OCI-LY3 (cell line): ENCODE results near the gene ACOX3.

Experiments used
- H2AFZ ChIP-seq: fragments of 200-600, 300-600 bp; shearing (Covaris generic); 2 replicates; pipeline ENCODE4 v1.6.0; 2014; ENCODE audit warnings: antibody characterized with exemption, low read depth, low read length
- H3K27ac ChIP-seq: fragments of 200-600, 300-600 bp; sonication (generic); 2 replicates; pipeline ENCODE4 v1.5.1; 2014; ENCODE audit warnings: mild to moderate bottlenecking, low read length, moderate library complexity, mixed read lengths
- H3K27me3 ChIP-seq: fragments of 200-600, 300-600 bp; sonication (generic); 2 replicates; pipeline ENCODE4 v1.6.1; 2014; ENCODE audit warnings: low read depth, low read length, mixed read lengths
- H3K36me3 ChIP-seq: fragments of 200-600, 300-600 bp; sonication (generic); replicated peaks from 2 replicates; pipeline ENCODE3; 2014; ENCODE audit warnings: low read depth, low read length, mixed read lengths
- H3K4me1 ChIP-seq: fragments of 300-600, 200-600 bp; sonication (generic); 2 replicates; pipeline ENCODE4 v1.6.1; 2014; ENCODE audit warnings: low read length, mixed read lengths
- H3K4me2 ChIP-seq: fragments of 200-600, 300-600 bp; sonication (generic); 2 replicates; pipeline ENCODE4 v1.6.1; 2014; ENCODE audit warnings: low read length, mixed read lengths
- H3K4me3 ChIP-seq: fragments of 300-600, 200-600 bp; sonication (generic); 2 replicates; pipeline ENCODE4 v1.5.1; 2014; ENCODE audit warnings: antibody characterized with exemption, mild to moderate bottlenecking, low read length, moderate library complexity
- H3K79me2 ChIP-seq: fragments of 300-600, 200-600 bp; shearing (Covaris generic); 2 replicates; pipeline ENCODE4 v1.6.1; 2014; ENCODE audit warnings: mild to moderate bottlenecking, low read length, mixed read lengths
- H3K9ac ChIP-seq: fragments of 300-600, 200-600 bp; shearing (Covaris generic); 2 replicates; pipeline ENCODE4 v1.6.0; 2014; ENCODE audit warnings: mild to moderate bottlenecking, low read length, moderate library complexity
- H3K9me3 ChIP-seq: fragments of 200-600, 300-600 bp; shearing (Covaris generic); 2 replicates; pipeline ENCODE4 v1.6.1; 2014; ENCODE audit warnings: low read length, mixed read lengths; ENCODE audit not compliant: insufficient read depth
- H4K20me1 ChIP-seq: fragments of 200-600, 300-600 bp; sonication (generic); 2 replicates; pipeline ENCODE4 v1.6.1; 2016; ENCODE audit warnings: low read length, mixed read lengths; ENCODE audit not compliant: insufficient read depth
- CTCF ChIP-seq: fragments of 200-600, 300-600 bp; sonication (generic); IDR thresholded peaks from 2 replicates; pipeline ENCODE4 v1.5.1; 2014; ENCODE audit warnings: antibody characterized with exemption, low read length, low read depth
- EZH2phosphoT487 ChIP-seq: fragments of 200-600 bp; shearing (Covaris generic); IDR thresholded peaks from 2 replicates; pipeline ENCODE4 v1.6.1; 2018; ENCODE audit warnings: antibody characterized with exemption, mixed run types, low read depth

The ACOX3 gene

DNA sequence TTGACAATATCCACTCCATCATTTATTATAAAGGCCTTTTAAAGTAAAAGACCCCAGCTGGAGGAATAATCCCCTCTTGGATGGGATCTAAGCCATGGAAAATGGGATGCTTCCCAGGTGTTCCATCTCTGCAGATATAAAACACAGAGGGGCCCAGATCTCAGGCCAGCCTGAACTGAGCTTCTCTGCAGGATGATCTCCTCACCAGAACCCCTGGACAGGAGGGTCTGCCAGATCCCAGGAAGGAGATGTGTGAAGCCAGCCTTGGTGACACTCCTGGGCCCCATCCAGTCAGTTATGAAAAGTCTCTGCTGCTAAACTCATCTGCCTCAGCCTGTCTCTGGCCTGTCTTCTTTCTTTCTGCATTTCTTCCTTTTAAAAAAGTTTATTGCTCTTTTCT, 114.3 kb downstream of the ACOX3 start:
- Histone ChIP-seq H3K36me3 (no peaks in the 10 kb centered on the region), H3K9me3 (no peaks in the 10 kb centered on the region), H3K4me2 (no peak overlapping the region), H4K20me1 (no peaks in the 10 kb centered on the region), H3K27me3 (no peaks in the 10 kb centered on the region), H3K79me2 (no peaks in the 10 kb centered on the region), H3K4me3 (no peak overlapping the region), H3K9ac (no peak overlapping the region), H3K27ac (no peak overlapping the region), H2AFZ (no peak overlapping the region), H3K4me1 (no peaks in the 10 kb centered on the region)
- no peak for TF ChIP-seq EZH2phosphoT487
- no peak for TF ChIP-seq CTCF

DNA sequence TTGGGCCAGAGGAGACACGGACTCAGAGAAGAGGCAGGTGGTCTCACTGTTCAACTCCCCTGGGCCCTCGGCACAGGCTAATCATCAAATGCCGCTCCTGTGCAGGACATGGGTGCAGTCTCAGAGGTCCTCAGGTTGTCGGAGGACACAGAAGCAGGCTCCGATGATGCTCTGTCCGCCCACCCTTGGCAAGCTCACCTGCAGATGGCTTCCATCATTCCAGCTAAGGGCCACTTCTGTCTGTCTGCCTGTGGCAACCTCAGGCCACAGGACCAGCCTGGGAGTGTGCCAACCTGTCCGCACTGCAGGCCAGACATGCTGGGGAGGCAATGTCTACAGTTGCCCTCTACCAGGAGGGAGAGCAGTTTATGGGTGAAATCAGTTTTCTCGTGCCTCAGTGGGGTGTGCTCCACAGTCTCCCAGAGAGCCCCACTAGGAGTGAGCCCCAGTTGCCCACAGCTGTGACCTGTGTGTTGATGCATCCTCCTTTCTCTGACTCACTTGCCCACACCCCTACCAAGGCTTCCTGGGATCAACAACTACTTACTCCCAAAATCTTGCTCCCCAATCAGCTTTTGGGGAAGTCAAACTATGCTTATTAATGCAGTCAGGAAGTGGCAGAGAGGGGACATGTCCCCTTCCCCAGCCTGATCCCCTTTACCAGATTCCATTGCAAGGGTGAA, 115.1 kb downstream of the ACOX3 start:
- no peak overlapping the region for H3K4me2 ChIP-seq
- H4K20me1 ChIP-seq: no peaks in the 10 kb centered on the region
- H3K9me3 ChIP-seq: no peaks in the 10 kb centered on the region
- H3K79me2 ChIP-seq: no peaks in the 10 kb centered on the region
- H3K27ac ChIP-seq: no peak overlapping the region
- H3K4me3 ChIP-seq: no peak overlapping the region
- no peak for TF ChIP-seq EZH2phosphoT487
- no peak for TF ChIP-seq CTCF
- no peak overlapping the region for H2AFZ ChIP-seq
- H3K4me1 ChIP-seq: no peaks in the 10 kb centered on the region
- no peaks in the 10 kb centered on the region for H3K36me3 ChIP-seq
- no peak overlapping the region for H3K9ac ChIP-seq
- H3K27me3 ChIP-seq: no peaks in the 10 kb centered on the region

DNA sequence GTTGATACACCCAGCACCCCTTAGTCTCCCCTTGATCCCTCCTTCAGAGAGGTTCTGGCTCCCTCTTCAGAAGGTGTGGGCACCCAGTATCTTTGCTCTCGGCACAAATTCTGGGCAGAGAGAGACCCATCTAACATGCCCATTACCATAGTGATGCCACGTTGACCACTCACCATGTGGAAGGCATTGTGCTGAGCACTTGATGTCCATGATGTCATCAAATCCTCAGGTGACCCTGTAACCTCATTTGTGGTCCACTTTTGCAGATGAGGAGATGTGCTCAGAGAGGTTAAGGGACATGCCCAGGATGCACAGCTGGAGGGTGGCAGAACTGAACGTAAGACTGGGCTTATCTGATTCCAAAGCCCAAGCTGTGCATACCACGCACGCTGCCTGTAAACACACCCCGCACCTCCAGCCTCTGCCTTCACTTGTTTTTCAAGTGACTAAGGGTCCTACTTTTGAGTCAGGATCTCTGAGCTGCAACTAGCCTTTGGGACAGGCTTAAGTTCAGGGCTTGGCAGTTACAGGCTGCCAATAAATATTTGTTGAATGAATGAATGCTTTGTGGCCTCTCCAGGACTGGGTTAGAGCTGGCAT, 115.8 kb downstream of the ACOX3 start:
- Histone ChIP-seq H2AFZ (no peak overlapping the region), H3K9ac (no peak overlapping the region), H3K27me3 (no peaks in the 10 kb centered on the region), H3K4me2 (no peak overlapping the region), H3K27ac (no peak overlapping the region), H3K4me1 (no peaks in the 10 kb centered on the region), H4K20me1 (no peaks in the 10 kb centered on the region), H3K36me3 (no peaks in the 10 kb centered on the region), H3K9me3 (no peaks in the 10 kb centered on the region), H3K4me3 (no peak overlapping the region), H3K79me2 (no peaks in the 10 kb centered on the region)
- TF ChIP-seq CTCF (no peak), EZH2phosphoT487 (no peak)

GRCh38 chr4:8323947-8324555, 116.5 kb downstream of the ACOX3 start:
- Histone ChIP-seq H3K27me3 (no peaks in the 10 kb centered on the region), H3K9me3 (no peaks in the 10 kb centered on the region), H3K4me2 (no peak overlapping the region), H3K27ac (no peak overlapping the region), H3K4me1 (no peaks in the 10 kb centered on the region), H4K20me1 (no peaks in the 10 kb centered on the region), H3K4me3 (no peak overlapping the region), H3K9ac (no peak overlapping the region), H3K79me2 (no peaks in the 10 kb centered on the region), H3K36me3 (no peaks in the 10 kb centered on the region), H2AFZ (no peak overlapping the region)
- no peak for TF ChIP-seq CTCF
- no peak for TF ChIP-seq EZH2phosphoT487
